Stimulated activated CD4-positive, alpha-beta T cell treated with anti-CD3 and anti-CD28 coated beads, Interleukin-4, amount 100 ng/mL, for 24 hours (primary cell): Measurements from ENCODE around the gene AJM1.

Experiments
- DNase-seq: peaks from one replicate; pipeline ENCODE4 v3.0.0-alpha.2; 2020

Gene AJM1

GRCh38 chr9:136808075-136808805 lies 34.0 kb upstream of the AJM1 start:
- DNase-seq, result peak; percentile 51

DNA sequence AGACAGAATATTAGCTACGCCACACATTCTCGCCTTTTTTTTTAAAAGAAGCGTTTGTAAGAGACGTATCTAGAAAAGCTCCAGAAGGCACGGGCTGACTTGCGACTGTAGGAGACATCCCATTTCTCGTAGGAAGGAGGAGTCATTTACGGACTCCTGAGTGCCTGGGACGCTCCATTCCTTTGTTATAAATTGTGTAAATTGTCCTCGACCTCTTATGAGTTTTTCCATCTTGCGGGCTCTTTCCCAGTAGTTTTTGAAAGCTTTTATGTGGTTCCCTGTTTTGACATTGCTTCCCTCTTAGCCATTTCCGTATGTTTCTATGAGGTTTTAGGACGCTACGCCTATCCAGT lies 33.5 kb upstream of the AJM1 start:
- DNase-seq, result no peak

- no peak for DNase-seq
These were observed 27.4 kb upstream of the AJM1 start for GRCh38 chr9:136814725-136815421.

DNA sequence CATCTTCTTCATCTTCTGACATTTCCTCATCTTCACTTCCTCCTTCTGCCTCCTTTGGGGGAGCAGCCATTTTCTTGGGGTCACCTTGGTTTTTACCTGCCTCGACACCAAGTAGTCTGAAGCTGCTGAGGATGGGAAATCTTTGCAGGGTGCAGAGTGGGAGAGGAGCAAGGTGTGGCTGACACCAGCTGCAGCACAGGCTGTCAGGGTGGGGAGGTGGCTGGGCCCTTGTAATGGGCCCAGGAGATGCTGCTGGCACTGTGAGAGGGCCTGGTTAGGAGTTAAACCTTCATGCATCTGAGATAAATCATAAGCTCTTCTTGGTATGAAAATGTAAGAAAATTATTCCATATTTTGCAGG lies 26.9 kb upstream of the AJM1 start:
- DNase-seq, result no peak

DNA sequence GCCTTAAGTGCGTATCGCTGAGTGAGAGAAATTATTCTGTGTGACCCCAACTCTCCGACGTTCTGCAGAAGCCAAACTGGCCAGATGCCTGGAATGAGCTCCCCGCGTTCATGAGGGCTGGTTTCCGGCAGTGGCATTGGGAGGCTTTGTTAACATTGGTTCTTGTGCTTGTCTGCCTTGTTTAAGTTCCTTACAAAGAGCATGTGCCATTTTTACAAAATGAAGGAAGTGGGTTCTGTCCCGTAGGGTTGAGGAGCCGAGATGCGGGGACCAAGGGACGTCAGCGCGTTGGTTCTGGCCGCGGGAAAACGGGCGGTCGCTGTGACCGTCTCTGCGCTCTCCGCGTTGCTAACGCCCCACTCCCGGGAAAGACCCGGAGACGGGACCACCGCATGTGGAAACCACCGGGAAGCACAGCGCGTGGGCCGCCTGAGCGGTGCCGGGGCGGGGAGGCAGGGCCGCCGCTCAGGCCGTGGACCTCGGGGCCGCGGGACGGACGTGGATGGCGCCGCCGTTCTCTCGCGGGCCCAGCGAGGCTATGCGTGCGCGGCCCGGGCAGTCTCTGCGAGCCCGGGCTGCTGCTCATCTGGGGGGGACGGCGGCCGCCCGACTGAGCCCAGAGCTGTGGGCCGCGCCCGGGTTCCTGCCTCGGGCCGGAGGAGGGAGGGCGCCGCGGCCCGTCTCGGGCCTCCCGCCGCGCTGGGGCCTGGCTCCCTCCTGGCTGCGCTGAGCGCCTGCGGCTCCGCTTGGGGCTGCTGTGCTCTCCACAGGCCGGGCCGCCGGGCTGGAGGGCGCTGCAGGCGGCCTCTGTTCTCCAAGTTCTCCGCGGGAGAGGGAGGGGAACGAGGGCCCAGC lies 21.1 kb upstream of the AJM1 start:
- no peak for DNase-seq

GRCh38 chr9:136821826-136822544 lies 20.3 kb upstream of the AJM1 start:
- DNase-seq, result no peak

DNA sequence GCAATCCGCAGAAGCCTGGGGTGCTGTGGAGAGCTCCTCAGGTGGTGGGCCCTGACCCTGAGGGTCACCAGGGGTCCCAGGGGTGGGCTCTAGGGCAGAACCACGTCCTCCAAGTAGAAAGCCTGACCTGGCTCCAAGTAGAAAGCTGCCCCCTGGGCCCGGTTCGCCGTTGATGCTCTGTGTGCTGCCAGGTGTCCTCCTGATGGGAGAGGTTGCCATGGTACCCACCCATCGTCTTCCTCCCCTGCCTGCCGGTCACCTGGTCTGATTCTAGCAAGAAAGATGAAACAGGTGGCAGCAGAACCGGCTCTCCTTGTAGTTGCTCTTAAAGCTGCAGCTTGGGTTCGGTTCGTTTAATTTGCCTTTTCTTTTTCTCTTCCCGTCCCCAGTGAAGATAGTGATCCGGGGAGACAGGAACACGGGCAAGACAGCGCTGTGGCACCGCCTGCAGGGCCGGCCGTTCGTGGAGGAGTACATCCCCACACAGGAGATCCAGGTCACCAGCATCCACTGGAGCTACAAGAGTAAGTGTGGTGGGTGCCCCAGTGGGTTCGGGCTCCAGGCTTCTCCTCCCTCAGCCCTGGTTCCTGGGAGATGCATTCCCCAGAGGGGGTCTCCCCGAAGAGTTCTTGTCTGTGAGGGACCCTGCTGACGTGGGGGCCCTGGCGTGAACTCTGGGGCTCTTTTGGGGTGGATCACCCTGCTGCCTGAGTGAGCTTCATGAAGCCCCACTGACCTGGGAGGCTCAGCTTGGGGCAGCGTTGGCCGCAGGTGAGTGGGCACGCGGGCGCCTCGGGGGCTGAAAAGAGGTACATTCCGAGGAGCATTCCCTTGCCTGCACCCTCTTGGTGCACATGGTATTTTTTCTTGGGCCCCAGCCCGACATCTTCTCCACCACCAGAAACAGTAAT lies 18.9 kb upstream of the AJM1 start:
- DNase-seq, result no peak

GRCh38 chr9:136824496-136825225 lies 17.6 kb upstream of the AJM1 start:
- no peak for DNase-seq

DNA sequence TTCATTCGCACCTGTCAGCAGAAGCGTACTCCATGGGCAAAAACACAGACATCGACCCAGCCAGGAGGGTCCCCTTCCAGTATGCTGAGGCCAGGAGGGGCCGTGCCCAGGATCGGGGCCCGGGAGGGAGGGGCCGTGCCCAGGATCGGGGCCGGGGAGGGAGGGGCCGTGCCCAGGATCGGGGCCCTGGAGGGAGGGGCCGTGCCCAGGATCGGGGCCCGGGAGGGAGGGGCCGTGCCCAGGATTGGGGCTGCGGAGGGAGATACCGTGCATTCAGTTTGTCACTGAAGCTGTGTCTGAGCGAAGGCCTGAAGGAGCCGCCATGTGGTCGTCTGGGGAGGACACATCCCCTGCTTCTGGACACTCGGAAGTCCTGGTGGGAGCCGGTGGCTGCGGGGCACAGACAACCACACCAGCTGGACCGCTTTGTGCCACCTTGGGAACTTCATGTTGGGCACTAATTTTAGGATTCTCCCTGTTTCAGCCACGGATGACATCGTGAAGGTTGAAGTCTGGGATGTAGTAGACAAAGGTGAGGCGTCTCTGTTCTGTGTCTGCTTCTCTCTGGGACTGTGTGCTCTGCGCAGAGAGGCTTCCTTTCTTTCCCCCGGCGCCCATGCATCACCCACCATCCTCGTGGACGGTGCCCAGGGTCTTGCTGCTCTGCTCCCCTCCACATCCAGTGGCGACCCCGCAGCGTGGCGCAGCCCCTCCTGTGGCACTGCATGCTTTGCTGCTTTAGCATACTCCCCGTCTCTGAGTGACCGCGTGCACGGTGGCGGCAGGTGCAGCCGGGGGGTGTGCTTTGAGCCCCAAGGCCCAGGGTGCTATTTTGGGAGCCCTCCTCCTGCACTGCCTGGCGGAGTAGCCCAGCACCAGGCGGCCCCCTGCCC lies 16.7 kb upstream of the AJM1 start:
- DNase-seq, result no peak

DNA sequence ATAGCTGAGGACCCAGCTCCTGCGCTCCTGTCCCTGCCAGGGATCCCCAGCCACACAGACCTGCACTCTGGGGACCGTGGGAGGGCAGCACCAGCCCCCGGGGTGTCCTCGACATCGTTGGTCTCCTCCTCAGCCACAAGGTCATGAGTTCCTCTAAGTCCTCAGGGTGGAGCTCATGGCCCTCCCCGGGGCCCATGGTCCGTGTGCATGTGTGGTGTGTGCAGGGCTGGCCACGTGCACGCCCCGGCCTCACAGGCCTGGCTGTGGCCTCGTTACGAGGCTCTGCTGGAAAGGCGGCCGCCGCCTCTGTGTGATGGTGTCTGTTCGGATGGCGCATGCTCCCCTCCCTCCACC lies 16.1 kb upstream of the AJM1 start:
- DNase-seq, result no peak

GRCh38 chr9:136826703-136827582 lies 15.3 kb upstream of the AJM1 start:
- no peak for DNase-seq

- no peak for DNase-seq
These were observed 14.3 kb upstream of the AJM1 start for GRCh38 chr9:136827794-136828473.

DNA sequence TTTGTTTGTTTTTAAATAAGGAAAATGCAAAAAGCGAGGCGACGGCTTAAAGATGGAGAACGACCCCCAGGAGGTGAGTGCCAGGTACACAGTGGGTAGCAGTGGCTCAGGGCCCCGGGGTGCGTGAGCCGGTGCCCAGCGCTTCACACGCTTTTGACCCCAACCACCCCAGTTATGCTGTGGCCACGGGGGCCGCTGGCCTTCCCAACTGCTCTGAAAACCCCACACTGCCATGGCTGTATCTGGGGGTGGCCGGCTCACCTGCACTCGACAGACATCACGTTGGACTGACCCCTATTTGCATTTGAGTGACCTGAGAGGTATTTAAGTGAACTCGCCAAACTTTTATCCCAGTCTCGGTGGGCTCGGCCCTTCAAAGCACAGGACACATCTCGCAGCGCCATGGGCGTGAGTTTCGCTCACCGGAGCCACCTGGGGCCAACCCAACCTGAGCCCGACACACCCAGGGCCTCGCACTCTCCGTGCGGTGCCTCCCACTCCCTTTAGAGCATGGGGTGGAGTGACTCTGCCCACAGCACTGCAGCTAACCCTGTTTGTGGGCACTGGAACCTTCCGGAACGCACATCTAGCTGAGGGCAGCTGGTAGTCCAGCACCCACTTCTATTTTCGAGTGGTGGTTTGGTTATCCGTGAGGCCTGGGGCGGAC lies 13.7 kb upstream of the AJM1 start:
- DNase-seq, result no peak

DNA sequence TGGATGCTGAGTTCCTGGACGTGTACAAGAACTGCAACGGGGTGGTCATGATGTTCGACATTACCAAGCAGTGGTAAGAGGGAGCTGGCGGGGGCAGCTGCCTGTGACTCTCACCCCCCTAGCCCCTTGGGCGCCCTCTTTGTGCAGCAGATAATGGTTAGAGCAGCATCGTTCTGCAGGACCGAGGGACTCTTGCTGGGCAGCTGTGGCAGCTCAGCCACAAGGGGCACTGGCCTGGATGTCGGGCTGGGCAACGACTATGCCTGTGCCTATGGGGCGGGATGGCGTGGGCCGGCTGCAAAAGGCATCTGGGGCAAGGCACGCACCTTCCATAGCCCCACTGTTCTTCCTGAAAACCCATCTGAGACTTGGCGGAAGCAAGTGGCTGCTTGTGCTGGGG lies 12.9 kb upstream of the AJM1 start:
- DNase-seq, result no peak

- no peak for DNase-seq
These were observed 12.0 kb upstream of the AJM1 start for GRCh38 chr9:136829981-136830885.

DNA sequence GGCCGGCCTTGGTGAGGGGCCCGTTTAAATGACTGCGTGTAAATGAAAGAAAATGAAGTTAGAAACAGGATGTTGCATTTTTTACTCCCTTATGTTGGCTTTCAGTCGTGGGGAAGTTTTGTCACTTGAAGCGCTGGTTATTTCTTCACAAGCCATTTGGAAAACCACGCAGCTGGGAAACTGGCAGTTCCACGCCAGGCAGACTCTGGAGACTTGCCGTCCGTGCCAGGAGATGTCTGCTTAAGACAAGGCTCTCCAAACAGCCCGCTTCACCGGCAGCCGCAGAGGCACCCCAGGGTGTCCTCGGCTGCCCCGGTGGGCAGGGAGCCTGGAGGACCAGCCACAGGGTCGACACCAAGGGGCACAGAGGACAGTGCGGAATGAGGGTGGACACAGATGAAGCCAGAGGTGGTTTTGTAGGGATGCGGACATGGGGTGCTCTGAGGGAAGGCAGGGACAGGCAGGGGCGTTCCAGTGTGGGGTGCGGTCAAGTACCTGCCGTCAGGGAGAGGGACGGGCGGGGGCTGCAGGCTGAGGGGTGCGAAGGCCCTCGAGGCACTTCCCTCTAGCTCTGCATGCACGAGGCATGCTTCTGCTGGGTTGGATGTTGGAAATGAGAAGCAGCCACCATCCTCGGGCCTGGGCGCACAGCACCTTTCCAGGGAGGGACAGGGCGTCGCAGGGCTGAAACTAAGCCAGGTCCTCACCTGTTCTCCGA lies 11.1 kb upstream of the AJM1 start:
- DNase-seq, result no peak
